Lung (tissue), 12 donors: ENCODE results near the gene UQCC5. TPM values are rescaled to one million over a fixed set of nuclear protein-coding genes. Genes with fewer than 3 reads are reported as not detected.

Experiments
- ATAC-seq: fragments of 200-7000 bp; cut with Tn5 transposase; one replicate; pipeline ENCODE4 v1.9.1; 2020; ENCODE audit warnings: moderate number of reproducible peaks; ENCODE audit not compliant: insufficient read depth, low FRiP score
- DNase-seq, 3 donors: peaks; one replicate each; pipeline ENCODE4 v3.0.0-alpha.2; 2013 to 2017
- H3K27ac ChIP-seq, 2 donors: one replicate each; pipeline ENCODE4 v1.5.1; 2013; ENCODE audit warnings: mild to moderate bottlenecking in 2 of 2, moderate library complexity in 2 of 2, control low read depth in 1 of 2, inconsistent platforms in 1 of 2, low read depth in 1 of 2, low read length in 1 of 2
- H3K27me3 ChIP-seq, 3 donors: one replicate each; pipeline ENCODE4 v1.5.1; 2013; ENCODE audit warnings: low read length in 2 of 3; ENCODE audit not compliant: control insufficient read depth in 3 of 3, insufficient read depth in 3 of 3
- H3K36me3 ChIP-seq, 4 donors: one replicate each; pipeline ENCODE4 v1.5.1; 2013; ENCODE audit warnings: low read length in 4 of 4, mild to moderate bottlenecking in 1 of 4, moderate library complexity in 1 of 4; ENCODE audit not compliant: control insufficient read depth in 4 of 4, insufficient read depth in 4 of 4
- H3K4me1 ChIP-seq, 5 donors: one replicate each; pipeline ENCODE4 v1.5.1; 2013; ENCODE audit warnings: low read length in 5 of 5, mild to moderate bottlenecking in 2 of 5, moderate library complexity in 1 of 5; ENCODE audit not compliant: control insufficient read depth in 5 of 5, insufficient read depth in 5 of 5
- H3K4me3 ChIP-seq: one replicate; pipeline ENCODE4 v1.5.1; 2013; ENCODE audit warnings: mild to moderate bottlenecking, control low read depth, moderate library complexity
- H3K9ac ChIP-seq, 2 donors: one replicate each; pipeline ENCODE4 v1.5.1; 2013; ENCODE audit warnings: low read length in 2 of 2, control low read depth in 1 of 2; ENCODE audit not compliant: insufficient read depth in 1 of 2
- H3K9me3 ChIP-seq, 4 donors: one replicate each; pipeline ENCODE4 v1.5.1; 2013; ENCODE audit warnings: low read length in 3 of 4, mild to moderate bottlenecking in 1 of 4, moderate library complexity in 1 of 4; ENCODE audit not compliant: control insufficient read depth in 4 of 4, insufficient read depth in 3 of 4
- WGBS, 2 donors: extraction: QIAGEN DNeasy Blood & Tissue Kit; methylation state at CpG; one replicate each; pipeline ENCODE4 v1.1.7; 2013; 5-methylcytosine and 5-hydroxymethylcytosine counted together
- polyA plus RNA-seq, 2 donors: library from polyadenylated mRNA; stranded (reverse); fragments of 200-250 nt; gene quantifications; one replicate each; pipeline ENCODE4 v1.2.1, GENCODE V29; 2013
- total RNA-seq, 2 donors: library from RNA; depleted of rRNA in 1 of 2; stranded (reverse); fragments of >200 nt in 1 of 2; gene quantifications; one replicate each; pipeline ENCODE4 v1.2.1, GENCODE V29; 2014 to 2021
- TF ChIP-seq, protein P1 (sequence below): IDR thresholded peaks from 2 replicates; pipeline ENCODE4 v1.5.1; 2012; ENCODE audit warnings: mild to moderate bottlenecking; ENCODE audit errors: control extremely low read depth, extremely low read depth
- donor health status: control.
- donor health status: control.
- donor health status: Bipolar disorder and iron deficiency.
- donor health status: healthy.
- donor health status: DM: yes; HTN: yes; CAD: no.

UQCC5 gene
- total and polyA plus RNA-seq, 4 donors = 3.1 to 104 (median 25.9) TPM

GRCh38 chr3:52532517-52532837 is 3.9 kb upstream of the UQCC5 start:
- peaks cover 0 to 10% (median 4%) of the 10 kb centered on the region in 4 donors for H3K36me3 ChIP-seq
- no peaks in the 10 kb centered on the region for H3K27me3 ChIP-seq
- H3K9ac ChIP-seq = peak overlapping the region in 1 of 2 donors; percentile 24
- WGBS, 2 donors = 27 to 35% methylated on average over 5 of the region's 5 CpGs
- TF ChIP-seq, protein P1, sequence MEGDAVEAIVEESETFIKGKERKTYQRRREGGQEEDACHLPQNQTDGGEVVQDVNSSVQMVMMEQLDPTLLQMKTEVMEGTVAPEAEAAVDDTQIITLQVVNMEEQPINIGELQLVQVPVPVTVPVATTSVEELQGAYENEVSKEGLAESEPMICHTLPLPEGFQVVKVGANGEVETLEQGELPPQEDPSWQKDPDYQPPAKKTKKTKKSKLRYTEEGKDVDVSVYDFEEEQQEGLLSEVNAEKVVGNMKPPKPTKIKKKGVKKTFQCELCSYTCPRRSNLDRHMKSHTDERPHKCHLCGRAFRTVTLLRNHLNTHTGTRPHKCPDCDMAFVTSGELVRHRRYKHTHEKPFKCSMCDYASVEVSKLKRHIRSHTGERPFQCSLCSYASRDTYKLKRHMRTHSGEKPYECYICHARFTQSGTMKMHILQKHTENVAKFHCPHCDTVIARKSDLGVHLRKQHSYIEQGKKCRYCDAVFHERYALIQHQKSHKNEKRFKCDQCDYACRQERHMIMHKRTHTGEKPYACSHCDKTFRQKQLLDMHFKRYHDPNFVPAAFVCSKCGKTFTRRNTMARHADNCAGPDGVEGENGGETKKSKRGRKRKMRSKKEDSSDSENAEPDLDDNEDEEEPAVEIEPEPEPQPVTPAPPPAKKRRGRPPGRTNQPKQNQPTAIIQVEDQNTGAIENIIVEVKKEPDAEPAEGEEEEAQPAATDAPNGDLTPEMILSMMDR = no peak
- ATAC-seq = no peak
- no peaks in the 10 kb centered on the region for H3K9me3 ChIP-seq
- DNase-seq = peak; percentile 43 to 63 (median 51)
- peak overlapping the region; percentile 57 for H3K4me3 ChIP-seq
- H3K4me1 ChIP-seq = peaks cover 15 to 79% (median 29%) of the 10 kb centered on the region in 5 donors
- peak overlapping the region in 1 of 2 donors; percentile 15 for H3K27ac ChIP-seq

DNA sequence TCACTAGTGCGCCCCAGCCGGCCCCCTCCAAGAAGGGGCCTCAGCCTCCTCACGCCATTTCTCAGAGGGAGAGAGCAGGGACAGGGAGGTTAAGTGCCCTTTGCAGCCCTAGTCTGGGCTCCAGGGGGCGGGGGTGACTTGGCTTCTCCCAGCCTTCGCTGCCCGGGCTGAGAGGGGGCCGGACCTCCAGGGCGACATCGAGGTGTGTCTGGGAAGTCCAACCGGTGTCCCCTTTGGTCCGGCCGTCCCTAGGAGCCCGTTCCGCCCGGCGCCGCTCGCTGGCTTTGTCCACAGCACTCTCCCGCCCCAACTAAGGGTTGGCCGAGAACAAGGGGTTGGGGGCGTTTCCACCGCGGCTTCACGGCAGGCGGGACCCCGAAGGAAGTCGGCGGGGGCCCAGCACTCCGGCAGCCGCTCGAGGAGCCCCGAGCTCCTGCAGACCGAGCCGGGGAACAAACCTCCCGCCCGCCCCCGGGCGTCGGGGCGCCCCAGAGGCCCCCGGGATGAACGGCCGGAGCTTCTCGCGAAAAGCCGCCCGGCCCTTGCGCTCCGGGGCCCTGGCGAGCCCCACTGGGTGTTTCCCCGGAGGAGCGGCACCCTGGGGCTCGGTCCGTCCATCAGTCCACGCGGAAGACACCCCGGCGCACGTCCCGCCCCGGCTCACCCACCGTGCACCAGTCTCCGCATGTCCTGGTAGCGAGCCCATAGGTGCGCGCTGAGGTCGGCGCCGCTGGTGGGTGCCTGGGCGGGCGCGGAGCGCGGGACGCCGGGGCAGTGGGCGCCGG is 3.4 kb upstream of the UQCC5 start:
- DNase-seq (peak; percentile 47 to 58 (median 55)), ATAC-seq (no peak)
- Histone ChIP-seq H3K27me3 (no peaks in the 10 kb centered on the region), H3K9ac (peak overlapping the region in 1 of 2 donors; percentile 24), H3K9me3 (no peaks in the 10 kb centered on the region), H3K36me3 (peaks cover 0 to 5% (median 2%) of the 10 kb centered on the region in 4 donors), H3K27ac (peak overlapping the region; percentile 30 to 35), H3K4me1 (peaks cover 19 to 79% (median 30%) of the 10 kb centered on the region in 5 donors), H3K4me3 (peak overlapping the region; percentile 57)
- 2% methylated on average over 66 to 78 of the region's 78 CpGs for WGBS, 2 donors
- TF ChIP-seq, protein P1 = no peak

- 2 to 8% methylated on average over 11 to 91 of the region's 91 CpGs for WGBS, 2 donors
- peak within 1 kb of the TSS in 1 of 2 donors; percentile 57 for H3K9ac ChIP-seq
- H3K27me3 ChIP-seq = no peaks in the 10 kb centered on the region
- H3K4me3 ChIP-seq = peak within 1 kb of the TSS; percentile 57
- DNase-seq (peak; percentile 84 to 90 (median 87)), ATAC-seq (peak; percentile 22)
- H3K27ac ChIP-seq = peak within 1 kb of the TSS; percentile 37 to 54
- TF ChIP-seq, protein P1 = no peak
- H3K4me1 ChIP-seq = peaks cover 23 to 76% (median 29%) of the 10 kb centered on the region in 5 donors
- no peaks in the 10 kb centered on the region for H3K9me3 ChIP-seq
- peaks cover 0 to 2% (median 0%) of the 10 kb centered on the region in 4 donors for H3K36me3 ChIP-seq
Observed at GRCh38 chr3:52533623-52534280, 2.7 kb upstream of the UQCC5 start, which contains the start of gene NT5DC2. Gene NT5DC2 (minus strand): TSS chr3:52533857. CDS start chr3:52533737, 120 bp downstream.
